Skeletal muscle cell (primary cell): ENCODE measurements around the gene FBP1.
"Not testable (repeated sequence)": the region's sequence is repeated elsewhere in the genome, so short reads cannot be mapped to it uniquely, and the experiment has no call there.

Experiments
- DNase-seq: peaks from one replicate; pipeline ENCODE4 v3.0.0-alpha.2; 2010; ENCODE audit warnings: low read depth
- H3K4me3 ChIP-seq: 2 replicates; pipeline ENCODE4 v1.5.1; 2011; ENCODE audit warnings: low read depth, mild to moderate bottlenecking, control low read depth, low read length, moderate library complexity

Gene FBP1

GRCh38 chr9:94588681-94589080 is 50.6 kb downstream of the FBP1 start:
- no peak overlapping the region for H3K4me3 ChIP-seq
- DNase-seq = no peak

GRCh38 chr9:94586814-94587213 is 52.5 kb downstream of the FBP1 start:
- DNase-seq = peak; percentile 7
- no peak overlapping the region for H3K4me3 ChIP-seq

GRCh38 chr9:94586316-94586715 is 53.0 kb downstream of the FBP1 start:
- no peak overlapping the region for H3K4me3 ChIP-seq
- no peak for DNase-seq

GRCh38 chr9:94584555-94584954 is 54.8 kb downstream of the FBP1 start:
- no peak overlapping the region for H3K4me3 ChIP-seq
- DNase-seq = no peak

- H3K4me3 ChIP-seq = no peak overlapping the region
- DNase-seq = no peak
These were observed 57.6 kb downstream of the FBP1 start for GRCh38 chr9:94581728-94582127.

- H3K4me3 ChIP-seq = no peak overlapping the region
- no peak for DNase-seq
These were observed 61.7 kb downstream of the FBP1 start for GRCh38 chr9:94577571-94577970.

- H3K4me3 ChIP-seq = no peak overlapping the region
These were observed 62.3 kb downstream of the FBP1 start for GRCh38 chr9:94577036-94577435.

GRCh38 chr9:94576131-94576530 is 63.2 kb downstream of the FBP1 start:
- DNase-seq = no peak
- no peak overlapping the region for H3K4me3 ChIP-seq

More at GRCh38 chr9:94577036-94577435, 62.3 kb downstream of the FBP1 start:
- no peak for DNase-seq

GRCh38 chr9:94568972-94569712 is 70.2 kb downstream of the FBP1 start:
- H3K4me3 ChIP-seq = no peak overlapping the region
- DNase-seq = no peak

GRCh38 chr9:94568250-94568889 is 70.9 kb downstream of the FBP1 start:
- H3K4me3 ChIP-seq = no peak overlapping the region
- no peak for DNase-seq

GRCh38 chr9:94567271-94567670 is 72.0 kb downstream of the FBP1 start:
- DNase-seq = no peak

GRCh38 chr9:94566550-94566949 is 72.8 kb downstream of the FBP1 start:
- no peak for DNase-seq

More at GRCh38 chr9:94567271-94567670, 72.0 kb downstream of the FBP1 start:
- no peak overlapping the region for H3K4me3 ChIP-seq

GRCh38 chr9:94564279-94564678 is 75.0 kb downstream of the FBP1 start:
- not testable (repeated sequence) for DNase-seq, H3K4me3 ChIP-seq

More at GRCh38 chr9:94566550-94566949, 72.8 kb downstream of the FBP1 start:
- H3K4me3 ChIP-seq = no peak overlapping the region

GRCh38 chr9:94563548-94563947 is 75.8 kb downstream of the FBP1 start:
- no peak for DNase-seq
- no peak overlapping the region for H3K4me3 ChIP-seq

GRCh38 chr9:94560237-94560636 is 79.1 kb downstream of the FBP1 start:
- no peak for DNase-seq
- H3K4me3 ChIP-seq = no peak overlapping the region

GRCh38 chr9:94557376-94557775 is 81.9 kb downstream of the FBP1 start:
- no peak for DNase-seq
- no peak overlapping the region for H3K4me3 ChIP-seq

GRCh38 chr9:94554439-94555331 is 84.6 kb downstream of the FBP1 start, which contains the start of gene PCAT7:
TSS of gene PCAT7 (plus strand) at chr9:94555083.
- DNase-seq = no peak
- H3K4me3 ChIP-seq = no peak within 1 kb of the TSS

- no peak overlapping the region for H3K4me3 ChIP-seq
- DNase-seq = no peak
These were observed 85.3 kb downstream of the FBP1 start for GRCh38 chr9:94554078-94554438.
